Glutamatergic neuron (in vitro differentiated cells): ENCODE results near the gene TNFRSF19. TPM values are rescaled to one million over a fixed set of nuclear protein-coding genes. Genes with fewer than 3 reads are reported as not detected.

ENCODE experiments used
- DNase-seq: peaks from one replicate; pipeline ENCODE4 v3.0.0; 2022
- H3K27ac Mint-ChIP-seq: one replicate; pipeline ENCODE4 v1.8.0; 2020; ENCODE audit warnings: mild to moderate bottlenecking, mixed read lengths, inconsistent platforms; ENCODE audit not compliant: unreplicated experiment
- H3K27me3 Mint-ChIP-seq: one replicate; pipeline ENCODE4 v1.8.0; 2020; ENCODE audit warnings: mild to moderate bottlenecking, moderate library complexity, mixed read lengths, inconsistent platforms; ENCODE audit not compliant: unreplicated experiment
- H3K36me3 Mint-ChIP-seq: one replicate; pipeline ENCODE4 v1.8.0; 2020; ENCODE audit warnings: mild to moderate bottlenecking, mixed read lengths, inconsistent platforms; ENCODE audit not compliant: unreplicated experiment
- H3K4me1 Mint-ChIP-seq: one replicate; pipeline ENCODE4 v1.8.0; 2020; ENCODE audit warnings: mild to moderate bottlenecking, low read depth, mixed read lengths, inconsistent platforms; ENCODE audit not compliant: unreplicated experiment
- H3K4me3 Mint-ChIP-seq: one replicate; pipeline ENCODE4 v1.8.0; 2020; ENCODE audit warnings: mild to moderate bottlenecking, mixed read lengths, inconsistent platforms; ENCODE audit not compliant: unreplicated experiment
- H3K9me3 Mint-ChIP-seq: one replicate; pipeline ENCODE4 v1.8.0; 2020; ENCODE audit warnings: mild to moderate bottlenecking, moderate library complexity, mixed read lengths, inconsistent platforms; ENCODE audit not compliant: unreplicated experiment
- CTCF ChIP-seq: fragments of 200-600 bp; sonication (generic); IDR thresholded peaks from one replicate; pipeline ENCODE4 v1.5.0; 2021; ENCODE audit not compliant: partially characterized antibody, unreplicated experiment
- total RNA-seq: library from RNA; stranded (reverse); fragmentation: NEBNext Ultra II Directional; extraction: Animal tissue kit (Norgen Biotek cat#: 25700); gene quantifications from one replicate; pipeline ENCODE4 v1.2.1, GENCODE V29; 2021; ENCODE audit not compliant: unreplicated experiment

TNFRSF19 gene
- total RNA-seq, 1 donor from 2014 or later, result 188 TPM

- no peak overlapping the region for H3K4me3 Mint-ChIP-seq
- H3K27ac Mint-ChIP-seq, result no peak overlapping the region
- peaks cover 8% of the 10 kb centered on the region for H3K4me1 Mint-ChIP-seq
- H3K36me3 Mint-ChIP-seq, result peaks cover 12% of the 10 kb centered on the region
- H3K9me3 Mint-ChIP-seq, result peaks cover 9% of the 10 kb centered on the region
- DNase-seq, result no peak
- TF ChIP-seq CTCF, result no peak
- H3K27me3 Mint-ChIP-seq, result peaks cover 5% of the 10 kb centered on the region
These were observed 146.2 kb downstream of the TNFRSF19 start for GRCh38 chr13:23716401-23716800.

GRCh38 chr13:23718996-23719395, 148.8 kb downstream of the TNFRSF19 start:
- Mint-ChIP-seq H3K27ac (no peak overlapping the region), H3K4me1 (peaks cover 25% of the 10 kb centered on the region), H3K9me3 (peaks cover 8% of the 10 kb centered on the region), H3K27me3 (peaks cover 5% of the 10 kb centered on the region), H3K4me3 (no peak overlapping the region), H3K36me3 (no peaks in the 10 kb centered on the region)
- TF ChIP-seq CTCF, result no peak
- DNase-seq, result no peak

GRCh38 chr13:23722726-23723453, 152.7 kb downstream of the TNFRSF19 start:
- Mint-ChIP-seq H3K4me3 (no peak overlapping the region), H3K4me1 (peaks cover 25% of the 10 kb centered on the region), H3K27me3 (no peaks in the 10 kb centered on the region), H3K27ac (no peak overlapping the region), H3K9me3 (peaks cover 4% of the 10 kb centered on the region), H3K36me3 (no peaks in the 10 kb centered on the region)
- TF ChIP-seq CTCF, result no peak
- DNase-seq, result no peak

- TF ChIP-seq CTCF, result no peak
These were observed 153.3 kb downstream of the TNFRSF19 start for GRCh38 chr13:23723471-23723870.

GRCh38 chr13:23724196-23724970, 154.2 kb downstream of the TNFRSF19 start:
- DNase-seq, result no peak
- TF ChIP-seq CTCF, result no peak
- H3K4me3 Mint-ChIP-seq, result no peak overlapping the region
- H3K27me3 Mint-ChIP-seq, result no peaks in the 10 kb centered on the region
- peaks cover 4% of the 10 kb centered on the region for H3K9me3 Mint-ChIP-seq
- H3K27ac Mint-ChIP-seq, result peak overlapping the region; percentile 80
- peaks cover 25% of the 10 kb centered on the region for H3K4me1 Mint-ChIP-seq
- H3K36me3 Mint-ChIP-seq, result no peaks in the 10 kb centered on the region

More at GRCh38 chr13:23723471-23723870, 153.3 kb downstream of the TNFRSF19 start:
- Mint-ChIP-seq H3K27me3 (no peaks in the 10 kb centered on the region), H3K36me3 (no peaks in the 10 kb centered on the region), H3K4me1 (peaks cover 25% of the 10 kb centered on the region), H3K4me3 (peak overlapping the region; percentile 13), H3K9me3 (peaks cover 4% of the 10 kb centered on the region), H3K27ac (peak overlapping the region; percentile 80)
- DNase-seq, result no peak
